HepG2 (cell line): Measurements from ENCODE around the gene CCDC88B. TPM values are rescaled to one million over a fixed set of nuclear protein-coding genes. Genes with fewer than 3 reads are reported as not detected.
A peak's percentile ranks its signal among the peaks of the same experiment; 100 is the strongest.

ENCODE experiments used
- CSRNP1 ChIP-seq: sonication (generic); formaldehyde crosslinking; IDR thresholded peaks from 2 replicates; pipeline ENCODE4 v1.8.1; 2023; ENCODE audit warnings: mild to moderate bottlenecking, missing genetic modification reagents
- GABPB1 ChIP-seq: IDR thresholded peaks from 2 replicates; pipeline ENCODE4 v1.6.1; 2016; ENCODE audit warnings: mild to moderate bottlenecking, missing genetic modification reagents, moderate library complexity, missing compliant biosample characterization
- HNRNPL ChIP-seq: fragments of 200-400 bp; formaldehyde crosslinking; IDR thresholded peaks from 2 replicates; pipeline ENCODE4 v1.6.1; 2017; ENCODE audit warnings: mild to moderate bottlenecking, low read depth, low read length
- JARID2 ChIP-seq: sonication (generic); formaldehyde crosslinking; IDR thresholded peaks from 2 replicates; pipeline ENCODE4 v1.8.1; 2023; ENCODE audit warnings: missing genetic modification reagents, inconsistent platforms; ENCODE audit not compliant: insufficient replicate concordance
- MYPOP ChIP-seq: sonication (generic); formaldehyde crosslinking; IDR thresholded peaks from 2 replicates; pipeline ENCODE4 v1.8.1; 2023; ENCODE audit warnings: mild to moderate bottlenecking, moderate library complexity, missing genetic modification reagents
- PHF5A ChIP-seq: IDR thresholded peaks from one replicate; pipeline ENCODE4 v1.6.1; 2018; ENCODE audit warnings: low read depth, missing genetic modification reagents; ENCODE audit not compliant: unreplicated experiment
- PHF8 ChIP-seq: sonication (generic); formaldehyde crosslinking; IDR thresholded peaks from 2 replicates; pipeline ENCODE4 v1.5.0; 2020; ENCODE audit warnings: missing genetic modification reagents
- PRMT3 ChIP-seq: sonication (generic); formaldehyde crosslinking; IDR thresholded peaks from 2 replicates; pipeline ENCODE4 v1.8.1; 2022; ENCODE audit warnings: low read depth, mild to moderate bottlenecking, moderate library complexity, missing genetic modification reagents, borderline replicate concordance
- RARA ChIP-seq: IDR thresholded peaks from 2 replicates; pipeline ENCODE4 v1.6.1; 2016; ENCODE audit warnings: missing genetic modification reagents, missing compliant biosample characterization
- SKI ChIP-seq: fragments of 450-650 bp; IDR thresholded peaks from one replicate; pipeline ENCODE4 v1.6.1; 2018; ENCODE audit warnings: mild to moderate bottlenecking; ENCODE audit not compliant: partially characterized antibody
- TEAD3 ChIP-seq: optimal IDR thresholded peaks from 2 replicates; pipeline ENCODE3; 2016; ENCODE audit warnings: borderline replicate concordance
- USF2 ChIP-seq, 2 experiments: sonication (generic) in 1 of 2; formaldehyde crosslinking in 1 of 2; IDR thresholded peaks; 2 replicates each; pipeline versions ENCODE4 v1.5.1 to v1.6.1; 2011 to 2020; ENCODE audit warnings: borderline replicate concordance in 1 of 2, low read depth in 1 of 2, low read length in 1 of 2, mild to moderate bottlenecking in 1 of 2, missing genetic modification reagents in 1 of 2, moderate library complexity in 1 of 2
- ZBTB7A ChIP-seq: sonication (generic); formaldehyde crosslinking; IDR thresholded peaks from 2 replicates; pipeline ENCODE4 v1.8.0; 2022; ENCODE audit warnings: mild to moderate bottlenecking, missing genetic modification reagents
- ZMYM4 ChIP-seq: sonication (generic); formaldehyde crosslinking; IDR thresholded peaks from 2 replicates; pipeline ENCODE4 v1.8.1; 2023; ENCODE audit warnings: mild to moderate bottlenecking, missing genetic modification reagents
- ZNF577 ChIP-seq: sonication (generic); formaldehyde crosslinking; IDR thresholded peaks from 2 replicates; pipeline ENCODE4 v1.4.0; 2020; ENCODE audit warnings: mild to moderate bottlenecking, low read depth, missing genetic modification reagents, borderline replicate concordance
- ZNF792 ChIP-seq: IDR thresholded peaks from 2 replicates; pipeline ENCODE4 v1.6.1; 2016
- polyA plus RNA-seq, 8 experiments: library from polyadenylated mRNA; depleted of rRNA in 3 of 8; stranded (reverse) in 7 of 8; unstranded in 1 of 8; fragments of >200 nt; fragmentation: Illumina TruSeq in 4 of 8; extraction: Trizol in 4 of 8; gene quantifications; 2 replicates each; pipeline versions ENCODE4 v1.2.1 to v1.2.3, GENCODE V29; 2011 to 2016; ENCODE audit warnings: low read depth in 4 of 8, missing spikeins in 1 of 8, mixed read lengths in 1 of 8; ENCODE audit not compliant: insufficient read depth in 1 of 8
- total RNA-seq, 5 experiments: library from RNA; depleted of rRNA; stranded (reverse); fragments of >200 nt; fragmentation: Illumina TruSeq; extraction: Trizol; gene quantifications; 2 replicates each; pipeline ENCODE4 v1.2.3, GENCODE V29; 2016; ENCODE audit warnings: low read depth in 1 of 5
- TF ChIP-seq, protein P1 (sequence below): sonication (generic); formaldehyde crosslinking; IDR thresholded peaks from 2 replicates; pipeline ENCODE4 v1.4.0; 2020; ENCODE audit warnings: missing genetic modification reagents
- TF ChIP-seq, protein P2 (sequence below): sonication (generic); formaldehyde crosslinking; conservative IDR thresholded peaks from 2 replicates; pipeline ENCODE4 v1.4.0; 2020; ENCODE audit warnings: missing genetic modification reagents
- TF ChIP-seq, protein P3 (sequence below): sonication (generic); formaldehyde crosslinking; IDR thresholded peaks from 2 replicates; pipeline ENCODE4 v1.9.0; 2022; ENCODE audit warnings: missing genetic modification reagents, mild to moderate bottlenecking, borderline replicate concordance

Gene CCDC88B
- total and polyA plus RNA-seq, 2 of the 13 experiments (the other 11 are each of a cell fraction or from before 2014, with no cell fraction given), result 3.6 to 4.8 TPM

DNA sequence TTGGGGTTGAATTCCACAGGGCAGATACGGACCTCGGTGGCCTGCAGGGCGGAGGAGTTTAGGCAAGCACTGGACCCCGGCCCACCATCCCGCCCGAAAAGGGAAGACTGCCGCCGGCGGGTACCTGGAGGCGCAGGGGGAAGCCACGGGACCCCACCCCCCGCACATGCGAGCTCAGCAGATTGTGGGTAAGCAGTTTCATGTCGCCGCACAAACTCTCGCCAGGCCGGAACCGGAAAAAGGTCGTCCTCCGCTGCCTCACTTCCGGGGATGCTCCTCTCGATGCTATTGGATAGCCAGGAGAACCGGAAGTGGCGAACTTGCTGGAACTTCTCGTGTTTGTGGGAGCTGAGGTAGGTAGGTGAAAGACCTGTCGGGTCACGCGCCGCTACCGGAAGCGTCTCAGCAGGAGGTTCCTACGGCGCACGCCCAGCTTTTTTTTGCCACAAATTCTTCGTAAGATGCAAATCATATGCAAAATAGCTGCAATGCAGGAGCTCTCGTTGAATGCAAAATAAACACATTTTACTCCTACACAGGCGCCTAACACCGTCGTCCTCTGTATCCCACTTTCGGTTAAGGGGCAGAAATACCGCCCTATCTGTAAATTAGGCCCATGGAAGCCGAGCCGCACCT is 22.6 kb upstream of the CCDC88B start, which contains the start of gene TRMT112 (continued):
- TF ChIP-seq USF2 (IDR thresholded peaks at IDR 0.05; ENCODE audit: low read depth, low read length) (peak; percentile 73), USF2 (CRISPR knock-in tag; IDR thresholded peaks at IDR 0.05; ENCODE audit: borderline replicate concordance) (peak; percentile 84; the same call in 1 of the 2 replicates), MYPOP (CRISPR knock-in tag) (peak; percentile 76; the same call in 1 of the 2 replicates), ZNF792 (CRISPR knock-in tag) (peak; percentile 43; the same call in 1 of the 2 replicates), RARA (CRISPR knock-in tag) (no peak), PHF8 (CRISPR knock-in tag) (peak; percentile 64), PRMT3 (CRISPR knock-in tag) (no peak), GABPB1 (peak; percentile 95), TEAD3 (peak; percentile 64), SKI (no peak), HNRNPL (peak; percentile 67; the same call in 1 of the 2 replicates), JARID2 (CRISPR knock-in tag) (no peak), PHF5A (CRISPR knock-in tag) (no peak), ZNF577 (CRISPR knock-in tag) (no peak), CSRNP1 (CRISPR knock-in tag) (no peak; the same call in 1 of the 2 replicates), ZMYM4 (CRISPR knock-in tag) (peak; percentile 44), ZBTB7A (CRISPR knock-in tag) (no peak)
- TF ChIP-seq, protein P1, sequence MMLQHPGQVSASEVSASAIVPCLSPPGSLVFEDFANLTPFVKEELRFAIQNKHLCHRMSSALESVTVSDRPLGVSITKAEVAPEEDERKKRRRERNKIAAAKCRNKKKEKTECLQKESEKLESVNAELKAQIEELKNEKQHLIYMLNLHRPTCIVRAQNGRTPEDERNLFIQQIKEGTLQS, result 0 out of 2 replicates have a peak, but pooled peaks have one; percentile 21
- TF ChIP-seq, protein P2, sequence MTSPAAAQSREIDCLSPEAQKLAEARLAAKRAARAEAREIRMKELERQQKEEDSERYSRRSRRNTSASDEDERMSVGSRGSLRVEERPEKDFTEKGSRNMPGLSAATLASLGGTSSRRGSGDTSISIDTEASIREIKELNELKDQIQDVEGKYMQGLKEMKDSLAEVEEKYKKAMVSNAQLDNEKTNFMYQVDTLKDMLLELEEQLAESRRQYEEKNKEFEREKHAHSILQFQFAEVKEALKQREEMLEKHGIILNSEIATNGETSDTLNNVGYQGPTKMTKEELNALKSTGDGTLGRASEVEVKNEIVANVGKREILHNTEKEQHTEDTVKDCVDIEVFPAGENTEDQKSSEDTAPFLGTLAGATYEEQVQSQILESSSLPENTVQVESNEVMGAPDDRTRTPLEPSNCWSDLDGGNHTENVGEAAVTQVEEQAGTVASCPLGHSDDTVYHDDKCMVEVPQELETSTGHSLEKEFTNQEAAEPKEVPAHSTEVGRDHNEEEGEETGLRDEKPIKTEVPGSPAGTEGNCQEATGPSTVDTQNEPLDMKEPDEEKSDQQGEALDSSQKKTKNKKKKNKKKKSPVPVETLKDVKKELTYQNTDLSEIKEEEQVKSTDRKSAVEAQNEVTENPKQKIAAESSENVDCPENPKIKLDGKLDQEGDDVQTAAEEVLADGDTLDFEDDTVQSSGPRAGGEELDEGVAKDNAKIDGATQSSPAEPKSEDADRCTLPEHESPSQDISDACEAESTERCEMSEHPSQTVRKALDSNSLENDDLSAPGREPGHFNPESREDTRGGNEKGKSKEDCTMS (CRISPR knock-in tag), result no peak
- TF ChIP-seq, protein P3, sequence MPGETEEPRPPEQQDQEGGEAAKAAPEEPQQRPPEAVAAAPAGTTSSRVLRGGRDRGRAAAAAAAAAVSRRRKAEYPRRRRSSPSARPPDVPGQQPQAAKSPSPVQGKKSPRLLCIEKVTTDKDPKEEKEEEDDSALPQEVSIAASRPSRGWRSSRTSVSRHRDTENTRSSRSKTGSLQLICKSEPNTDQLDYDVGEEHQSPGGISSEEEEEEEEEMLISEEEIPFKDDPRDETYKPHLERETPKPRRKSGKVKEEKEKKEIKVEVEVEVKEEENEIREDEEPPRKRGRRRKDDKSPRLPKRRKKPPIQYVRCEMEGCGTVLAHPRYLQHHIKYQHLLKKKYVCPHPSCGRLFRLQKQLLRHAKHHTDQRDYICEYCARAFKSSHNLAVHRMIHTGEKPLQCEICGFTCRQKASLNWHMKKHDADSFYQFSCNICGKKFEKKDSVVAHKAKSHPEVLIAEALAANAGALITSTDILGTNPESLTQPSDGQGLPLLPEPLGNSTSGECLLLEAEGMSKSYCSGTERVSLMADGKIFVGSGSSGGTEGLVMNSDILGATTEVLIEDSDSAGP, result peak; percentile 23; the same call in 1 of the 2 replicates
